ENCODE results near the gene CD74.

The CD74 gene

DNA sequence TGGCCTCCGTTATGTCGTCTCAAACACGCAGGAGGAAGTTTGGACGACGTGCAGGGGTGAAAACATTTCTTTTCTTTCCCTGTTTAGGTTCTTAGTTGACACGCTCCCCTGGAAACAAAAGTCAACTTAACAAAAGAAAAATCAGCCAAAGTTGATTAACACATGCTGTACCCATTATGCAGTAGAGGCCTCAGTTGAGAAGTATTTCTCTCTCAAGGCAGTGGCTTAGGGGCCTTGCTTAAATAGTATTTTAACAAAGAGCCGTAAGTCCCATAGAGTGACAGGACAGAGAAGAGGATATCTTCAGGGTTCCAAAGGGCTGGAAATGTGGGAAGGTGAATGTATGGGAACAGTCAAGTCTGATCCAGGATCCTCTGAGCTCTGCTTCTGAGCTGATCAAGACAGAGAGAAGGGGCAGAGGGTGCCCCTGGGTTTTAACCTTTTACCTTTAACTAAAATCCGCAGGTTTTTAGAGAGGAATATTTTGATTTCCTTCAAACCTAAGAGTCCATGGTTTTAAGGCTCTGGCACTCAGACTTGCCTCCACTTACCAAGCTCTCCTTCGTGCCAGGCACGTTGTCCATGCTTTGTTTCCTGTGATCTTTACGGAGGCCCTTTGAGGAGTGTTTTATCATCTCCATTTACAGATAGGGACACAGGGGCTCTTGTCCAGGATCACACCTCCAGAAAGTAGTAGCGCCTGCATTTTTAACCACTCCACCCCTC is 629 bp upstream of the CD74 start:
- Histone ChIP-seq H3K9me3 (ENCODE audit: severe bottlenecking) (no peaks in the 10 kb centered on the region), H3K27me3 (ENCODE audit: insufficient read depth, low read depth, severe bottlenecking) (no peaks in the 10 kb centered on the region), H3K27ac (no peak overlapping the region), H3K36me3 (no peaks in the 10 kb centered on the region), H3K4me3 (ENCODE audit: low read depth, low read length) (no peak overlapping the region)
- no peak for DNase-seq
- TF ChIP-seq, protein P1, sequence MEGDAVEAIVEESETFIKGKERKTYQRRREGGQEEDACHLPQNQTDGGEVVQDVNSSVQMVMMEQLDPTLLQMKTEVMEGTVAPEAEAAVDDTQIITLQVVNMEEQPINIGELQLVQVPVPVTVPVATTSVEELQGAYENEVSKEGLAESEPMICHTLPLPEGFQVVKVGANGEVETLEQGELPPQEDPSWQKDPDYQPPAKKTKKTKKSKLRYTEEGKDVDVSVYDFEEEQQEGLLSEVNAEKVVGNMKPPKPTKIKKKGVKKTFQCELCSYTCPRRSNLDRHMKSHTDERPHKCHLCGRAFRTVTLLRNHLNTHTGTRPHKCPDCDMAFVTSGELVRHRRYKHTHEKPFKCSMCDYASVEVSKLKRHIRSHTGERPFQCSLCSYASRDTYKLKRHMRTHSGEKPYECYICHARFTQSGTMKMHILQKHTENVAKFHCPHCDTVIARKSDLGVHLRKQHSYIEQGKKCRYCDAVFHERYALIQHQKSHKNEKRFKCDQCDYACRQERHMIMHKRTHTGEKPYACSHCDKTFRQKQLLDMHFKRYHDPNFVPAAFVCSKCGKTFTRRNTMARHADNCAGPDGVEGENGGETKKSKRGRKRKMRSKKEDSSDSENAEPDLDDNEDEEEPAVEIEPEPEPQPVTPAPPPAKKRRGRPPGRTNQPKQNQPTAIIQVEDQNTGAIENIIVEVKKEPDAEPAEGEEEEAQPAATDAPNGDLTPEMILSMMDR (IDR thresholded peaks at IDR 0.05; ENCODE audit: low read depth, low read length), result no peak

DNA sequence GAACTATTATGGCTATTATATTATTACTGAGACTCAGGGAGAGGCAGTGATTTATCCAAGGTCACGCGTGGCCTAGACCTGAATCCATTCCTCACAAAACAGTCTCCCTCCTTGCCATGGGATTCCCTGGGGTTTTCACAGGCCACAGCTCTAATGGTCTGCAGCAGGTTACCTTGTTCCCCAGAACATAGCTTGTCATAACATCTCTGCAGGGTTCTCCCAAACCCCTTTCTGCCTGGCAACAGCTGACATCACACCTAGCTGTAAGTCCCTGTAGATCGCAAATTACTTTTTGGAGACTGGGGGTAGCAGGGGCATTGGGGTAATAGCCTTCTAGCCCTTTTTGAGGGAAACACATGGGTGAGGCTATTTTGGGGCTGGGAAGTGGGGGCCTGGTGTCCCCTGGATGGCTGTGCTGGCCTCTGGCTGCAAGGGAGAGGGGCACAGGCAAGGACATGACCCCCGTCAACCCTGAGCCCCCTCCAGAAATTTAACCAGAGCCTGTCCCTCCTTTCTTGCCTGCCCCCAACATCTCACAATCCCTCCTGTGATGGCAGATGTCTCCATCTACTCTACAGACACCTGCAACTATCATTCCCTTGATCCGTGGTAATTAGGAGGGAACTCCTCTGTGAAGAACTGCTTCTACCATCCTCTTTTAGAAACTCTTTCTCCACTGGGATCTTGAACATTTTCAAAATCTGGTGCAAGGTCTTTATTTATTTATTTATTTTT is 1.3 kb downstream of the CD74 start:
- peak; percentile 44 for DNase-seq
- no peaks in the 10 kb centered on the region for H3K27me3 ChIP-seq (ENCODE audit: insufficient read depth, low read depth, severe bottlenecking)
- no peak overlapping the region for H3K4me3 ChIP-seq (ENCODE audit: low read depth, low read length)
- TF ChIP-seq, protein P1 (IDR thresholded peaks at IDR 0.05; ENCODE audit: low read depth, low read length), result no peak
- H3K27ac ChIP-seq, result no peak overlapping the region; the same call in 1 of the 2 replicates
- H3K36me3 ChIP-seq, result no peaks in the 10 kb centered on the region
- H3K9me3 ChIP-seq (ENCODE audit: severe bottlenecking), result no peaks in the 10 kb centered on the region

DNA sequence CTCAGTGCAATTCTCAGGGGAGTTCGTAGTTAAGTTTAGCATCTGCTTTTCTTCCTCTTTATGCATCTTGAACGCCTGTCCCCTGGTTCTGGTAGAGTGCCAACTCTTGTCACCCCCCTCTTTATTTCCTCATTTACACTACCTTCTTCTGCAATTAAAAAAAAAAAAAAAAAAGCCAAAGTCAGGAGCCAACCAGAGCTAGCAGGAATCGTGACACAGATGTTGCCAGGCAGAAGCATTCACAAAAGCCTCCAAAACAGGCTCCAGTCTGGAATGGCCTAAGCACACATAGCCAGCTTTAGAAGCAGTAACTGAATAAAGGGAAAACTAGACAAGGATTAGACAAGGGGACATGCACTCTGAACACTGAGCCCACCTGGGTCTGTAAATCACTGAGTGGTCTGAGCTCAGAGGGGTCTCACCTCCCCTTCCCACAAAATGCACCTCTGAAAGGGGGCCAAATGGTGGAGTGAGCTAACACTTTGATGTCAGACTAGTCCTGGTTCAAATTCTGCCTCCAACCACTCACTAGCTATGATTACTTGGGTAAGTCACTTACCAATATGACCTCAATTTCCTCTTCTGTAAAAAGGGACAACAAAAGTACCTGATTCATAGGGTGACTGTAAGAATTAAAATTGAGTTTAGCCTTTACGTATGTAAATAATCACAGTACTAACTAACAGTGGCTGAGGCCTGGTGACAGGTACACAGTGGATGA is 2.0 kb downstream of the CD74 start:
- no peaks in the 10 kb centered on the region for H3K36me3 ChIP-seq
- no peaks in the 10 kb centered on the region for H3K9me3 ChIP-seq (ENCODE audit: severe bottlenecking)
- H3K4me3 ChIP-seq (ENCODE audit: low read depth, low read length), result no peak overlapping the region
- no peaks in the 10 kb centered on the region for H3K27me3 ChIP-seq (ENCODE audit: insufficient read depth, low read depth, severe bottlenecking)
- DNase-seq, result peak; percentile 56
- peak overlapping the region; percentile 36 for H3K27ac ChIP-seq
- TF ChIP-seq, protein P1 (IDR thresholded peaks at IDR 0.05; ENCODE audit: low read depth, low read length), result no peak

DNA sequence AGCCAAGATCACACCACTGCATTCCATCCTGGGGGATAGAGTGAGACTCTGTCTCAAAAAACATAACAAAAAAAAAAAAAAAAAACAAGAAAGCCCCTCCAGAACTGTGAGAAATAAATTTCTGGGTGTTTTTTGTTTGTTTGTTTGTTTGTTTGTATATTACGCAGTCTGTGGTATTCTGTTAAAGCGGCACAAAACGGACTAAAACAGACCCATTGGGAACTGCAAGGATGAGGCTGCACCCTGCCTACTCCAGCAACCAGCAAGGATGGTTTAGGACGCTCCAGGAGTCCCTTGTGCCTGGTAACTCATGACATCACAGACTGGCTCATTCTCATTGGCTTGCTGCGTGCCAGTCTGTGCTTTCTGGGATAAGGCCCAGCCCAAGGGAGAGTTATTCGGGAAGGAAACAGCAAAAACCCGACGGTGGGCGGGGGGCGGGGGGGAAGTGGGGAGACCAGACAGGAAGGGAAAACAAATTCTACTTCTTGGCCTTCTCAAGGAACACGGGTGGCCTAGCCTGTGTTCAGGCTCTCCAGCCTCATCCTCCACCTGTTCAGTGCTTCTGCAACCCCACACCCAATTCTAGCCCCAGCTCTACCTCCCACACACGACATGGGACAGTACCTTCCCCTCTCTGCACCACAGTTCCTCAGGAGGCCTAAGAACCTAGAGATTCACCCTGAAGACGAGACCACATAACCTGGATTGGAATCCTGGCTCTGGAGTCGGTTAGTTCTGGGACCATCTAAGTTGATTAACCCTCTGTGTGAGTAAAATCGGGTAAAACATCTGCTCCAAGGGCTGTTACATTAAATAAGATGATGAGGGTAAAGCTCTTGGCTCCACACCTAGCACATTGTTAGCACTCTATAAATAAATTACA is 2.8 kb downstream of the CD74 start:
- TF ChIP-seq, protein P1 (IDR thresholded peaks at IDR 0.05; ENCODE audit: low read depth, low read length), result no peak
- Histone ChIP-seq H3K4me3 (ENCODE audit: low read depth, low read length) (peak overlapping the region; percentile 41), H3K27ac (no peak overlapping the region; the same call in 1 of the 2 replicates), H3K9me3 (ENCODE audit: severe bottlenecking) (no peaks in the 10 kb centered on the region), H3K36me3 (no peaks in the 10 kb centered on the region), H3K27me3 (ENCODE audit: insufficient read depth, low read depth, severe bottlenecking) (no peaks in the 10 kb centered on the region)
- peak; percentile 83 for DNase-seq

DNA sequence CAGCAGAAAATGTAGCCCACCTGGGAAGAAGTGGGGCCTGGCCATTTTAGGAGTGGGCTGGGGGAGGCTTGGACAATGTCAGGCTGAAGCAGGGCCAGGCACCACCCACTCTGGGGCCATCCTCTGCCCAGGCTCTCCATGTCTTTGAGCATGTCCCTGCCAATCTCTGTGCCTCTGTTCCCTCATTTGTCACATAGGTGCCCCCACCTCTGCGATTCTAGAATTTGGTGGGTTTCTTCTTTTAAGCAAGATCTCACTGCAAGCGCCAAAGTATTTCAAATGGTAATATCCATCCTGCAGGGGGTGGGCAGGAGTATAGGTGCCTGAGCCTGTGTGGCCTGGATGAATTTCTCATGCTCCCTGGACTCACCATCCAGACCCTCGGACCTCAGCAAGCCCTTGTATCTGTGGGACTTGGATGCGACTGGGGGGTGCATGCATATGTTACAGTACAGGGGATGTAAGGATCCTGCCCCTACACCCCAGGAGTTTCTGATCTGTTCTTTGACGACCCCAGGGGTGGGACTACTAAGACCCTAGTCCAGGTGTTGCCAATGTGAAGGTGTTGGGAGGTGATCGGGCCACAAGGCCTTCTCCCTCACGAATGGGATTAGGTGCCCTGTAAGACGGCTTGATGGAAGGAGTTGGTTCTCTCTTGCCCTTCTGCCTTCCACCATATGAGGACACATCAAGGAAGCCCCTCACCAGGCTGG is 4.3 kb downstream of the CD74 start:
- Histone ChIP-seq H3K4me3 (ENCODE audit: low read depth, low read length) (no peak overlapping the region), H3K27ac (no peak overlapping the region), H3K9me3 (ENCODE audit: severe bottlenecking) (no peaks in the 10 kb centered on the region), H3K36me3 (0 out of 2 replicates have a peak, but pooled peaks cover 4% of the 10 kb centered on the region), H3K27me3 (ENCODE audit: insufficient read depth, low read depth, severe bottlenecking) (no peaks in the 10 kb centered on the region)
- no peak for DNase-seq
- TF ChIP-seq, protein P1 (IDR thresholded peaks at IDR 0.05; ENCODE audit: low read depth, low read length), result no peak

All from WERI-Rb-1 (cell line).